ENCODE results near the gene ASB15. TPM values are rescaled to one million over a fixed set of nuclear protein-coding genes. Genes with fewer than 3 reads are reported as not detected.

The ASB15 gene
- total and polyA plus RNA-seq, 7 donors, result not detected

DNA sequence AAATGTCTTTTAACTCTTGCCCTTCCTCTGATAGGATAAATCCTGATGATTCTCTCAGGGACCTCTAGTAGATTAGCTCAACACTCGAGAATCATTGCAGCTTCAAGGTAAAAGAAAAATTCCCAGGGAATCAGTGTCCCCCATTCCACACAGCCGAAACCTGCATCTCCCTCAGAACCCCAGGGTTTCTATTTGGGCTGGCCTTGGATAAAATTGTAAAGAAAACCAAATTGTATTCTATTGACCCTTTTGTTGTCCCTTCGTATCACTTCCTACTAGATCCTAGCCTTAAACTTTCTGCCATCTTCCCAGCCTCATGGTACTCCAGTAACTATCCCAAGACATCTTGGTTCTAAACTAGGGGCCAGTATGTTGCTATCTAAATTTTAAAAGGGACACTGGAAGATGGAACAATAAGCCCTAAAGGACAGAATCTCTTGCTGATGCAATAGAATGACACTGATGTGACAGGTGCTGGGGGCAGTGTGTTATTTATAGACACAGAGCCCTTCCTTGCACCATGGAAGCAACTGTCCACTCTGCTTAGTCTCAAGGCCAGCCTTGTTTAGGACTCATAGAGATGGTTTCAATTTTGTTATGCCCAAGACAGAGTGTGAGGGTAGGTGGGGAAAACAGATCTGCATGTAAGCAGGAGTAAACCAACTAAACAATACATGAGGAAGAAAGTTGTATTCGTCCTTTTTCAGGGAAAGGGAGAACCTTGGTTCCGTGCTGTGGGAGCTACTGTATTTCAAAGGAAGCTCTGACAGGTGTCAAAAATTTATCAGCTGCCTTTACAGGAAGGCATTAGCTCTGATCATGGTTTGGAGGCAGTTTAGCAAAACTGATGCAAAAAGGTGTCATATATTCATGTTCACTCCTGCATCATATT lies 7.6 kb downstream of the ASB15 start:
- no peaks in the 10 kb centered on the region for H3K9me3 ChIP-seq
- TF ChIP-seq EP300 (IDR thresholded peaks at IDR 0.05) (no peak), POLR2A (IDR thresholded peaks at IDR 0.05) (no peak), POLR2AphosphoS5 (IDR thresholded peaks at IDR 0.05) (no peak)
- TF ChIP-seq, protein P1, sequence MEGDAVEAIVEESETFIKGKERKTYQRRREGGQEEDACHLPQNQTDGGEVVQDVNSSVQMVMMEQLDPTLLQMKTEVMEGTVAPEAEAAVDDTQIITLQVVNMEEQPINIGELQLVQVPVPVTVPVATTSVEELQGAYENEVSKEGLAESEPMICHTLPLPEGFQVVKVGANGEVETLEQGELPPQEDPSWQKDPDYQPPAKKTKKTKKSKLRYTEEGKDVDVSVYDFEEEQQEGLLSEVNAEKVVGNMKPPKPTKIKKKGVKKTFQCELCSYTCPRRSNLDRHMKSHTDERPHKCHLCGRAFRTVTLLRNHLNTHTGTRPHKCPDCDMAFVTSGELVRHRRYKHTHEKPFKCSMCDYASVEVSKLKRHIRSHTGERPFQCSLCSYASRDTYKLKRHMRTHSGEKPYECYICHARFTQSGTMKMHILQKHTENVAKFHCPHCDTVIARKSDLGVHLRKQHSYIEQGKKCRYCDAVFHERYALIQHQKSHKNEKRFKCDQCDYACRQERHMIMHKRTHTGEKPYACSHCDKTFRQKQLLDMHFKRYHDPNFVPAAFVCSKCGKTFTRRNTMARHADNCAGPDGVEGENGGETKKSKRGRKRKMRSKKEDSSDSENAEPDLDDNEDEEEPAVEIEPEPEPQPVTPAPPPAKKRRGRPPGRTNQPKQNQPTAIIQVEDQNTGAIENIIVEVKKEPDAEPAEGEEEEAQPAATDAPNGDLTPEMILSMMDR (IDR thresholded peaks at IDR 0.05), result no peak
- H3K4me1 ChIP-seq, result no peaks in the 10 kb centered on the region
- intact Hi-C loops (cut with DNase I), result no loop called here
- no peaks in the 10 kb centered on the region for H3K27me3 ChIP-seq
- DNase-seq, result no peak
- 78 to 87% methylated on average over 5 of the region's 5 CpGs for WGBS, 2 donors
- no peak overlapping the region for H3K4me3 ChIP-seq
- no peak overlapping the region for H3K27ac ChIP-seq
- H3K36me3 ChIP-seq, result no peaks in the 10 kb centered on the region

DNA sequence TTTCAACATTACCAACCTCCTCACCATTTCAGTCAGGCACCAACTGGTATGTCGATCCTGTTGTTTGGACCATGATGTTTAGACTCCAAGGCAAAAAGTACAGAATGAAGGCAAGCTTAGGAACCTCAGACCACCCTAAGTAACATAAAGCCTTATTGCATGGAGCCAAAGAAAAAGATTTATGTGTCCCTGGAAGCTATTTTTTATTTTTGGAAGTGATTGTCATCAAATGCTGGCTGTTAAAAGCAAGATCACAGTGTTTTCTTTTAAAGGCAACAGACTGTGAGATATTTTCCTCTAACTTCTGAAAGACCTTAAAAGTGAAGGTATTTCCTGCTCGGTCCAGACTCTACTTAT lies 8.2 kb downstream of the ASB15 start:
- no peaks in the 10 kb centered on the region for H3K4me1 ChIP-seq
- WGBS, 2 donors, result 89% methylated on average over 2 of the region's 2 CpGs

GRCh38 chr7:123612024-123612423 lies 10.4 kb downstream of the ASB15 start:
- Histone ChIP-seq H3K9me3 (no peaks in the 10 kb centered on the region), H3K36me3 (no peaks in the 10 kb centered on the region), H3K4me1 (peaks cover 0 to 18% (median 5%) of the 10 kb centered on the region in 4 donors), H3K27ac (no peak overlapping the region), H3K27me3 (no peaks in the 10 kb centered on the region), H3K4me3 (no peak overlapping the region)
- no peak for TF ChIP-seq EP300 (IDR thresholded peaks at IDR 0.05)
- TF ChIP-seq POLR2AphosphoS5 (IDR thresholded peaks at IDR 0.05), result no peak
- TF ChIP-seq, protein P1 (IDR thresholded peaks at IDR 0.05), result no peak
- TF ChIP-seq POLR2A (IDR thresholded peaks at IDR 0.05), result no peak
- intact Hi-C loops (cut with DNase I), result no loop called here
- DNase-seq, result no peak

More for the DNA sequence above, 8.2 kb downstream of the ASB15 start:
- Histone ChIP-seq H3K4me3 (no peak overlapping the region), H3K9me3 (no peaks in the 10 kb centered on the region), H3K36me3 (no peaks in the 10 kb centered on the region), H3K27ac (no peak overlapping the region), H3K27me3 (no peaks in the 10 kb centered on the region)
- no peak for DNase-seq
- intact Hi-C loops (cut with DNase I), result no loop called here
- no peak for TF ChIP-seq EP300 (IDR thresholded peaks at IDR 0.05)
- TF ChIP-seq POLR2A (IDR thresholded peaks at IDR 0.05), result no peak
- TF ChIP-seq, protein P1 (IDR thresholded peaks at IDR 0.05), result no peak
- no peak for TF ChIP-seq POLR2AphosphoS5 (IDR thresholded peaks at IDR 0.05)

DNA sequence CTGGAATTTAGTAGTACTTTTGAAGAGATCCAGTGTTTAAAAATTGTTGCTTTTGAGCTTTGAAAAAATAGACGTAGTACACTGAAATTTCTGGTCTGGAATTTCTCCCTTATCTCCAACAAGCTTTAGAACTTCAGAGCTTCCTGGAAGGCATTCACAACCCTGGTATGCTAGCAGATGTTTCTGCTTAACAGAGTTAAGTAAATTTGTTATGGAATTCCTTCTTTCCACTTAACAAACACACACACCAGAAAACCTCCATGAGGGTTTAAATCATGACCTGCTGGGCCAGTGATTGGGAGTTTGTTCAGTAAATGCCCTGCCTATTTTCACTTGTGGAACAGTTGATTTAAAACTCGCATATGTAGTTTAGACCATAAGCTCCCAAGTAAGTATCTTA lies 13.7 kb downstream of the ASB15 start:
- H3K9me3 ChIP-seq, result no peaks in the 10 kb centered on the region
- intact Hi-C loops (cut with DNase I), result no loop called here
- no peaks in the 10 kb centered on the region for H3K27me3 ChIP-seq
- H3K4me1 ChIP-seq, result peaks cover 0 to 18% (median 5%) of the 10 kb centered on the region in 4 donors
- H3K27ac ChIP-seq, result no peak overlapping the region
- H3K36me3 ChIP-seq, result no peaks in the 10 kb centered on the region
- H3K4me3 ChIP-seq, result no peak overlapping the region
- no peak for DNase-seq
- TF ChIP-seq, protein P1 (IDR thresholded peaks at IDR 0.05), result no peak
- TF ChIP-seq POLR2A (IDR thresholded peaks at IDR 0.05), result no peak
- TF ChIP-seq EP300 (IDR thresholded peaks at IDR 0.05), result no peak
- 60 to 85% methylated on average over 2 of the region's 2 CpGs for WGBS, 2 donors

DNA sequence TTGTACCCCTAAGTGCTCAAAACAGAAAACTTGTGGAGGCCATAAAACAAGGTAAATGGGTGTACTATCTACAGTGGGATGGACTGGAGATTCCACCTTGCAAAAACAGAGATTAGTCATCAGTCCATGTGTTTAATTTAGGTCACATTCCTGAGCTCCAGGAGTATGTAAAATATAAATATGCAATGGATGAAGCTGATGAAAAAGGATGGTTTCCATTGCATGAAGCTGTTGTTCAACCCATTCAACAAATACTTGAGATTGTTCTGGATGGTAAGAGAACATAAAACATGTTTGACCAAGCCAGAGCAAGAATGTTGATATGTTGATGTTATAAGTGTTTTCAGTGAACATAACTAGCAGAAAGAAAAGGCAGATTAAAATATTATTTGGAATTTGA lies 14.6 kb downstream of the ASB15 start:
- no peaks in the 10 kb centered on the region for H3K9me3 ChIP-seq
- DNase-seq, result no peak
- TF ChIP-seq, protein P1 (IDR thresholded peaks at IDR 0.05), result no peak
- H3K4me3 ChIP-seq, result no peak overlapping the region
- H3K4me1 ChIP-seq, result peaks cover 0 to 18% (median 5%) of the 10 kb centered on the region in 4 donors
- intact Hi-C loops (cut with DNase I), result no loop called here
- no peaks in the 10 kb centered on the region for H3K36me3 ChIP-seq
- H3K27ac ChIP-seq, result no peak overlapping the region
- no peaks in the 10 kb centered on the region for H3K27me3 ChIP-seq

All from sigmoid colon (tissue), 7 donors.